ENCODE data around the gene CDH13.

DNA sequence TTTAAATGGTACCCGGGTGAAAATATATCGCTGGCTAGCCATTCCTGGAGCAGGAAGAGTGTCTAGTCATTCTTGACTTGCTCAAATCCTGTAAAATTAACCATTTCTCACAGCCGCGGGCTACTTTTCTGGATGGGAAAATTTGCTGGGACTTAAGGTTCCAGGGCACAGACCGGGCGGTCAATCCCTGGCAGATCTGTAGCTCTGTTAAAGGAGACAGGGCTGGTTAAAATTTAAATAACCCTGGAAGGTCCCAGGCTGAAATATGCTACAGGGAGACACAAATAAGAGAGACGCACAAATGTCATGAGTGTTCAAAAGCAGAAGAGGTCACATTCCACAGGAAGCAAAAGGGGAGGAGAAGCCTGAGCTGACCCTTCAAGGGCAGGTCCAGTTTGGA is 951.4 kb downstream of the CDH13 start:
- TF ChIP-seq CTCF (IDR thresholded peaks at IDR 0.05) (no peak), POLR2A (IDR thresholded peaks at IDR 0.05) (no peak)

Data from body of pancreas (tissue), 4 donors.